Stomach (tissue), 4 donors: ENCODE measurements around the gene SORCS2.

Source experiments
- POLR2A ChIP-seq, 4 donors: fragments of 450-650 bp; IDR thresholded peaks; one replicate each; pipeline ENCODE4 v1.6.1; 2016; ENCODE audit warnings: antibody characterized with exemption in 4 of 4, control low read depth in 2 of 4, mild to moderate bottlenecking in 1 of 4, moderate library complexity in 1 of 4
- TF ChIP-seq, protein P1 (sequence below), 7 experiments: fragments of 450-650 bp in 4 of 7; fragments of 200-600 bp in 3 of 7; sonication (generic) in 3 of 7; IDR thresholded peaks; one replicate each; pipeline ENCODE4 v1.5.1; 2016 to 2019; ENCODE audit warnings: antibody characterized with exemption in 7 of 7, control low read depth in 2 of 7, mild to moderate bottlenecking in 1 of 7

- TF ChIP-seq, protein P1, sequence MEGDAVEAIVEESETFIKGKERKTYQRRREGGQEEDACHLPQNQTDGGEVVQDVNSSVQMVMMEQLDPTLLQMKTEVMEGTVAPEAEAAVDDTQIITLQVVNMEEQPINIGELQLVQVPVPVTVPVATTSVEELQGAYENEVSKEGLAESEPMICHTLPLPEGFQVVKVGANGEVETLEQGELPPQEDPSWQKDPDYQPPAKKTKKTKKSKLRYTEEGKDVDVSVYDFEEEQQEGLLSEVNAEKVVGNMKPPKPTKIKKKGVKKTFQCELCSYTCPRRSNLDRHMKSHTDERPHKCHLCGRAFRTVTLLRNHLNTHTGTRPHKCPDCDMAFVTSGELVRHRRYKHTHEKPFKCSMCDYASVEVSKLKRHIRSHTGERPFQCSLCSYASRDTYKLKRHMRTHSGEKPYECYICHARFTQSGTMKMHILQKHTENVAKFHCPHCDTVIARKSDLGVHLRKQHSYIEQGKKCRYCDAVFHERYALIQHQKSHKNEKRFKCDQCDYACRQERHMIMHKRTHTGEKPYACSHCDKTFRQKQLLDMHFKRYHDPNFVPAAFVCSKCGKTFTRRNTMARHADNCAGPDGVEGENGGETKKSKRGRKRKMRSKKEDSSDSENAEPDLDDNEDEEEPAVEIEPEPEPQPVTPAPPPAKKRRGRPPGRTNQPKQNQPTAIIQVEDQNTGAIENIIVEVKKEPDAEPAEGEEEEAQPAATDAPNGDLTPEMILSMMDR (IDR thresholded peaks at IDR 0.05), result no peak
- TF ChIP-seq POLR2A (IDR thresholded peaks at IDR 0.05), result no peak
These were observed 174.0 kb downstream of the SORCS2 start for GRCh38 chr4:7366180-7366945.
